Fibroblast of lung (primary cell): ENCODE results near the gene MYBPC1.

Experiments used
- EZH2 ChIP-seq: IDR thresholded peaks from 2 replicates; pipeline ENCODE4 v1.5.1; 2012; ENCODE audit warnings: low read length, control low read depth, mild to moderate bottlenecking; ENCODE audit errors: missing control alignments
- TF ChIP-seq, protein P1 (sequence below), 2 donors: IDR thresholded peaks in 1 of 2; conservative IDR thresholded peaks in 1 of 2; 1 replicate in 1 of 2; 2 replicates in 1 of 2; pipeline ENCODE4 v1.5.1; 2011 to 2012; ENCODE audit warnings: low read length in 2 of 2, control low read depth in 1 of 2, inconsistent platforms in 1 of 2, low read depth in 1 of 2, mild to moderate bottlenecking in 1 of 2

DNA sequence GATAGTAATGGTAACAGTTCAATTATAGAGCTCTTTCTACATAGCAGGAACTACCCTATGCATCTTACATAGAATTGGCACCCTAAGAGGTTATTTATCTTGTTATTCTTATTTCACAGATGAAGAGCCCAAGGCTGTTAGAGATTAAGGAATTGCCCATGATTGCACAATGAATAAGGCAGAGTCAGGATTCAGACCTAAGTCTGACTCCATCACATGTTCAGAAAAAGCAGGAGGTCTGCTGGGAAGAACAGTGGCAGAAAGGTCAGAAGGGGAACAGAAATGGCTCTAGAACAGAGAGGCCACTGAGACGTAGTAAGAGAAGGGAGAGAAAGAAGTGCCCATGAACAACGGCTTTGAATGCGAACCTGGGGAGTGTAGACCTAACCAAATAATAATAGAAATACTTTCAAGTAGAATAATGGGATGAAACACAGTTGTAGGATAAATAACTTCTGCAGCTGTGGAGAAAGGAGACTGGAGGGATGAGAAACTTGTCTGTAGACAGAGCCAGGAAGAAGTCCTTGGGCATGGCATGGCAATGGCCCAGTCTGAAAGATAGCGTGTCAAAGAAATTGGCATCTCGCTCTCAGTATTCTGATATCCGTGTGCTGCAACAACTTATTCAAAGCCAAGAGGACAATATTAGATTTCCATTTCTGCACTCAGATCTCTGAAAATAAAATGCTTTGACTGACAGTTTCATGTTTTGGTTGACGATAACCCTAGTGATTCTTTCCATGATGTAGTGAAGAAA lies 17.6 kb downstream of the MYBPC1 start:
- TF ChIP-seq, protein P1, sequence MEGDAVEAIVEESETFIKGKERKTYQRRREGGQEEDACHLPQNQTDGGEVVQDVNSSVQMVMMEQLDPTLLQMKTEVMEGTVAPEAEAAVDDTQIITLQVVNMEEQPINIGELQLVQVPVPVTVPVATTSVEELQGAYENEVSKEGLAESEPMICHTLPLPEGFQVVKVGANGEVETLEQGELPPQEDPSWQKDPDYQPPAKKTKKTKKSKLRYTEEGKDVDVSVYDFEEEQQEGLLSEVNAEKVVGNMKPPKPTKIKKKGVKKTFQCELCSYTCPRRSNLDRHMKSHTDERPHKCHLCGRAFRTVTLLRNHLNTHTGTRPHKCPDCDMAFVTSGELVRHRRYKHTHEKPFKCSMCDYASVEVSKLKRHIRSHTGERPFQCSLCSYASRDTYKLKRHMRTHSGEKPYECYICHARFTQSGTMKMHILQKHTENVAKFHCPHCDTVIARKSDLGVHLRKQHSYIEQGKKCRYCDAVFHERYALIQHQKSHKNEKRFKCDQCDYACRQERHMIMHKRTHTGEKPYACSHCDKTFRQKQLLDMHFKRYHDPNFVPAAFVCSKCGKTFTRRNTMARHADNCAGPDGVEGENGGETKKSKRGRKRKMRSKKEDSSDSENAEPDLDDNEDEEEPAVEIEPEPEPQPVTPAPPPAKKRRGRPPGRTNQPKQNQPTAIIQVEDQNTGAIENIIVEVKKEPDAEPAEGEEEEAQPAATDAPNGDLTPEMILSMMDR (conservative IDR thresholded peaks at IDR 0.05 in 1 of 2, IDR thresholded peaks at IDR 0.05 in 1 of 2; ENCODE audit: low read depth in 1 of 2, low read length in 2 of 2), result no peak
- TF ChIP-seq EZH2, result no peak
